Suppressor macrophage treated with lipopolysaccharide for 1 hour (primary cell): ENCODE results near the gene TM4SF4.

Experiments used
- DNase-seq, 3 donors: peaks; one replicate each; pipeline ENCODE4 v3.0.0-alpha.2; 2020 to 2022

Gene TM4SF4

DNA sequence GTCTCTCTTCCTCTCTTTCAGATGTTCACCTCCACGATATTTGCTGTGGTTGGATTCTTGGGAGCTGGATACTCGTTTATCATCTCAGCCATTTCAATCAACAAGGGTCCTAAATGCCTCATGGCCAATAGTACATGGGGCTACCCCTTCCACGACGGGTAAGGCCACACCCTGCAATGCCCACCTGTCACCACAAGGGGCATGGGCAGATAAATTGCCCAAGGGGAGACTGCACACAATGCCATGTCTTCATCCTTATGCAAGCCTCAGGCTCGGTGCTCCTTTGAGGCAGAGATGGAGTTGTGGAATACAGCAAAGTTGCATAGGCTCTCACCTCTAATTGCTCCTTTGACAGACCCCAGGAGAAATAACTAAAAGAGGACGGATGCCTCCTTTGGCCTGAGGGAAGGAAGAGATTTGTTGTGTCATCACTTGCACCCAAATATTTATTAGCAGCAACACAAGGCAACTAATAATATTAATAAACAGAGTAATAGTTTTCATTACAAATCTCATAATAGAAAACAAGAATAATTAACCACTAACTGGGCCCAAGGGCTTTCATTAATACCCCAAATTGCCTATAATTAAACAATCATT lies 13.2 kb downstream of the TM4SF4 start:
- peak in 2 of 3 donors; percentile 42 to 63 for DNase-seq

DNA sequence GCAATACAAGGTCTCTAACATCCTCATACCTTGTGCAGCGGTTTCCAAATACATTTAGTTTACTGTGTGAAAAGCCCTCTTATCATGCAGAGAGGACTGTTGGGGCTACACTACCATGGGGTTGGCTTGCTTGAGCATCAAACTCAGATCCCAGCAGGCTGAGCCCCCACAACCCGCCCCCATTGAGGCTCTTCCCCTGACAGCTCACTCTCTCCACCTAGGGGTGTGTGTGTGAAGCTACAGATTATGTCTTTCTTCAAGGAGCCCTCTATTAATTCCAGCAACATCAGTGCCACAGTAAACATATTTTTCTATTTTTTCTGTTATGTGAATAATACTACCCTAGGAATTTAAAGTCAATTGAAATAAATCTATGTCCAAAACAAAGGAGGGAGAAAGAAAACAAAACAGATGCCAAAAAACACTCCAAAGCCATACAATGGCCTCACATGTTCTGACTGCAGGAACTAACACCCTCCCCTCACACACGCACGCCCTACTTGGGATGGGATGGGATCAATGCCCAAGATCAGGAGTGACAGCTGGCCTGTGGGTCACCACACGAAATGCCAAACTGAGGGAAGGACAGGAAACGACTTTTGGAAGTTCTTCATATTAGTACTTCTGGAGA lies 14.7 kb downstream of the TM4SF4 start:
- DNase-seq: peak in 1 of 3 donors; percentile 38

- no peak for DNase-seq
These were observed 15.9 kb downstream of the TM4SF4 start for GRCh38 chr3:149490260-149490971.

DNA sequence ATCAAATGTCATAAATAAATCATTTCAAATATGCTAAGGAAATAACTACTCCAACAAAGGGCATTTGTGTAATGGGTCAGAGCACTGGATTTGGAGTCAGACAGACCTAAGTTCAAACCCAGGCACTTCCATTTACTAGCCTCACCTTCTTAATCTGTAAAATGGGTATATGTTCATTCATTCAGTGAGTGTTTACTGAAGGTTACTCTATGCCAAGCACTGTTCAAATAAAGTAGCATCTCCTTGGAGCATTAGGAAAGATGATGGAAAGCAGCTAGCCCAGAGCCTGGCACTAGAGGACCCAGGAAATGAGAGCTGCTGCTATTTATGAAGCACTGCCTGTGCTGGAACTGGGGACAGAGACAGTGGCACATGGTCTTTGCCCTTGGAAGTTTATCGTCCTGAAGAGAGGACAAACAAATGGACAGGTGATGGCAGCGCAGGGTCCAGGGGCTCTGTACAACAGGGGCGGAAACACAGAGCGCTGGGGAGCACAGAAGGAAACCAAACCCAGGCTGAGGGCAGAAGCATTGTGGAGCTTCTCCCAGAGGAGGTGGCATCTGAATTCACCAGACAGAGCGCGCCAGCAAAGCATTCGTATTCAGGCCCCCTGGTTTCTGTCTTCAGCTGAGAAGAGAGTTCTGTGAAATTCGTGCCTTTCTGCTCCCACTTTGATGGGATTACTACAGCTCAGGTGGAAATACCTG lies 19.0 kb downstream of the TM4SF4 start:
- DNase-seq: no peak

DNA sequence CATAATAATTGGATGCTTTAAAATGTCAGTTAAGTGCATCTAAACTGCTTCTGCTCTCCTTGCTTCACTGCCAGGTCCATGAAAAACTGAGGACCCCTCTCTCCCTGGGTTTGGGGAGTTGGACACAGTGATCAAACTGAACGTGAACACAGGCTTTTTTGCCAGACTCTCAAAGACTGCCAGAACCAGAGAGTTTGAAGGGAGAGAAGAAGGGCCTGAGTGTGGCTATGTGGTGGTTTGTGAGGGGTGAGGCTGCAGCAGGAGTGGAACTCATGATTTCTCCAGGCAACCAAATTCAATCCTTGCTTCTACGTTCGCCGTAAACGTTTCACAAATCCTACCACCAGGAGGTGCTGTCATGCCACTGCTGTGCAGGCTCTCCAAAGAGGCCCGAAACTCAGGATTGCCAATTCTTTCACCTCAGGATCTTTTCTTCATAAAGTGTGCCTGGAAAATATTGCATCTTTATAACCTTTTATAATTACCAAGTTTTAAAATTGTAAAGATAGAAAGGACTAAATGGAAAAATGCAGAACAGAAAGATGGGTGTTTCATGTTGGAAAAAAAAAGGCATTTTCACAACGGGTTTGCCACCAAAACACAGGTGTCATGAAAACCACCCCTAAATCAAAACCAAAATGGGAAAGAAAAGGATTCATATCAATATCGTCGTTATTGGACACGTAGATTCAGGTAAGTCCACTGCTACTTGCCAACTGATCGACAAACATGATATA lies 19.7 kb downstream of the TM4SF4 start:
- peak; percentile 81 to 88 (median 88) for DNase-seq

DNA sequence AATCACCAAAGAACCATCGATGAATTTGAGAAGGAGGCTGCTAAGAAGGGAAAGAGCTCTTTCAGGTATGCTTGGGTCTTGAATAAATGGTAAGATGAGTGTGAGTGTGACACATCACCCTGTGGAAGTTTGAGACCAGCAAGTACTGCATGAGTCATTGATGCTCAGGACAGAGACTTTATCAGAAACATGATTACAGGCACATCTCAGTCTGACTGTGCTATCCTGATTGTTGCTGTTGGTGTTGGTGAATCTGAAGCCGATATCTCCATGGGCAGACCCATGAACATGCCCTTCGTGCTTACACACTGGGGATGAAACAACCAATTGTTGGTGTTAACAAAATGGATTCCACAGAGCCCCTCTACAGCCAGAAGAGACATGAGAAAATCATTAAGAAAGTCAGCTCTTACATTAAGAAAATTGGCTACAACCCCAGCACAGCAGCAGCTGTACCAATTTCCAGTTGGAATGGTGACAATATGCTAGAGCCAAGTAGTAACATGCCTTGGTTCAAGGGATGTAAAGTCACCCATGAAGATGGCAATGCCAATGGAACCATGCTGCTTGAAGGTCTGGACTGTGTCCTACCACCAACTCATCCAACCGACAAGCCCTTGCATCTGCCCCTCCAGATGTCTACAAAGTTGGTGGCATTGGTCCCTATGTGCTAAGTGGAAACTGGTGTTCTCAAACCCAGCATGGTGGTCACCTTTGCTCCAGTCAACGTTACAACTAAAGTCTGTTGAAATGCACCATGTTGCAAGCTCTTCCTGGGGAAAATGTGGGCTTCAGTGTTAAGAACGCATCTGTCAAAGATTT lies 20.5 kb downstream of the TM4SF4 start:
- DNase-seq: peak; percentile 39 to 74 (median 69)

DNA sequence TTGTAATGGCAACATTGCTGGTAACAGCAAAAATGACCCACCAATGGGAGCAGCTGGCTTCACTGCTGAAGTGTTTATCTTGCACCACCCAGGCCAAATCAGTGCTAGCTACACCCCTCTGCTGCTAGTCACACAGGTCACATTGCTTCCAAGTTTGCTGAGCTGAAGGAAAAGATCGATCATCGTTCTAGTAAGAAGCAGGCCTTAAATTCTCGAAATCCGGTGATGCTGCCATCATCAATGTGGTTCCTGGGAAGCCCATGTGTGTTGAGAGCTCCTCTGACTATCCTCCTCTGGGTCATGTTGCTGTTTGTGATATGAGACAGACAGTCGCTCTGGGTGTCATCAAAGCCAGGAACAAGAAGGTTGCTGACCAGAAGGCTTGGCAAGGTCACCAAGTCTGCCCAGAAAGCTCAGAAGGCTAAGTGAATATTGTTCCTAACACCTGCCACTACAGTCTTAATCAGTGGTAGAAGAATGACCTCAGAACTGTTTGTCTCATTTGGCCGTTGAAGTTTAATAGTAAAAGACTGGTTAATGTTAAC lies 21.2 kb downstream of the TM4SF4 start:
- peak in 1 of 3 donors; percentile 59 for DNase-seq

DNA sequence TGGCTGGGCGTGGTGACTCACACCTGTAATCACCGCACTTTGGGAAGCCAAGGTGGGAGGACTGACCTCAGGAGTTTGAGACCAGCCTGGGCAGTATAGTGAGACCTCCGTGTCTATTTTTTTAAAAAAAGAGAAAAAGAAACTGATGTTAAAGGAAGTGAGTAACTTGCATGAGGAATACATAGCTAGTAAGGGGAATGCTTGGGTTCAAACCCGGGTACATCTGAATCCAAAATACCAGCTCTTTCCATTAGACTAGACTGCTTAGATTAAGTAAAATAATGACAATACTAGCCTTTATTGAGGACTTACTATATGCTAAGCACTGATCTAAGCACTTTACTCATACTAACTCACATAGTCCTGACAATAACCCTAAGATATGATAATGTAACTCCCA lies 22.4 kb downstream of the TM4SF4 start:
- DNase-seq: peak in 2 of 3 donors; percentile 52

DNA sequence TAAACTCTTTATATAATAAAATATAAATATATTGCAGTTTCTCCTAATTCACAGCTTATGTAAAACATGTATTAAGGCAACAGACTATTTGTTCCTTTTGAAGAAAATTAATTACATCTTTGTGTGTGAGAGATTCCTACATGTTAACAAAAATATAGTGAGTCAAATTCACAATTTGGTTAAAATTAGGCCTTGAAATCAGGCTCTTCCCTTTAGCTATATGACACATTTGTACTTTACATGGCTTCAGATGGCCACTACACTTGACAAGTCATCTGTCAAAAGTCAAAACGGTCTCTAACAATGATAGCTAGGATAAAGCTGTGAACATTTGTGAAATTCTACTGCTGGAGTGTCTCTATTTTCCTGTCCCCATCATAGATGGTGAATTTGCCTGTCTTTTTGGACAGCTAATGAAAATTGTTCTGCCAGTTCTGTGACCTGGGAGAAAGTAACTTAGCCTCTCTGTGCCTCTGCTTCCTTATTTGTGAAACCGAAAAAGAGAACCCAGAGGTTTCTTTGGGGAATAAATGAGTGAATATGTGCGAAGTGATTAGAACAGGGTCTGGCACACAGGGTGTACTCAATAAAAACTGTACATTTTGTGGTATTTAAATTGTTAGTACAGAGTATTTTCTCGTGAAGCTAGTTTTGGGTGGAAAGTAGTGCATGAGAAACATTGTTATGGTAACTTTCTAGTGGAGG lies 23.6 kb downstream of the TM4SF4 start:
- DNase-seq: peak; percentile 29 to 67 (median 65)

- DNase-seq: no peak
These were observed 27.0 kb downstream of the TM4SF4 start for GRCh38 chr3:149501524-149501923.

DNA sequence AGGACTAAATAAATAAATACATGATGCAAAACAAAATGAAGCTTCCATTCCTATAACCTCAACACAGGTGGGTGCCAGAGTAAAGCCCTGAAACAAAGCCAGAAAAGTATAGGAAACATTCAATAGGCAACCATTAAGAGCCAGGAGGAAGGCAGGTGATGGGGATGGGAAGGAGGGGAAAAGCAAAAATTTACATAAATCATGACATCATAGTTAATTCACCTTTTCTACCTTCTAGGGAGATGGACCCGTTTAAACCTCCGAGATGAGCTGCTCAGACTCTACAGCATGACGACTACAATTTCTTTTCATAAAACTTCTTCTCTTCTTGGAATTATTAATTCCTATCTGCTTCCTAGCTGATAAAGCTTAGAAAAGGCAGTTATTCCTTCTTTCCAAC lies 27.9 kb downstream of the TM4SF4 start:
- no peak for DNase-seq

DNA sequence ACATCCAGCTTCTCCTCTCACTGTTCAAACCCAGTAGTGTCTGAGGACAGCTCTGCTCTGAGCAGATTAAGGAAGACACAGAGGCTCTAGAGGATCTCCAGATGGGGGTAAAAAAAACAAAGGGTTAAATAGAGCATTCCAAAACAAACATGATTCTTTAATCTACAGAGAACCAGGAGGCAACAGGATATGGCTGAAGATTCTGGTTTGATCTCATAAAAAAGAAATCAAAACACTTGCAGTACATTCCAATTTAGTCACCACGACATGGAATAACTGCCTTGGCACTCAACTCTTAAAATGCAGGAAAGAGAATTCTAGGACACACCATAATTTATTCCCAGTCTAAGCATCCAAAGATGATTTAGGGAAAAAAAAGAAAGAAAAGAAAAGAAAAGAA lies 32.0 kb downstream of the TM4SF4 start:
- DNase-seq: no peak

GRCh38 chr3:149506965-149507364 lies 32.5 kb downstream of the TM4SF4 start:
- no peak for DNase-seq

- peak; percentile 93 to 98 (median 96) for DNase-seq
These were observed 33.2 kb downstream of the TM4SF4 start for GRCh38 chr3:149507491-149508324.

DNA sequence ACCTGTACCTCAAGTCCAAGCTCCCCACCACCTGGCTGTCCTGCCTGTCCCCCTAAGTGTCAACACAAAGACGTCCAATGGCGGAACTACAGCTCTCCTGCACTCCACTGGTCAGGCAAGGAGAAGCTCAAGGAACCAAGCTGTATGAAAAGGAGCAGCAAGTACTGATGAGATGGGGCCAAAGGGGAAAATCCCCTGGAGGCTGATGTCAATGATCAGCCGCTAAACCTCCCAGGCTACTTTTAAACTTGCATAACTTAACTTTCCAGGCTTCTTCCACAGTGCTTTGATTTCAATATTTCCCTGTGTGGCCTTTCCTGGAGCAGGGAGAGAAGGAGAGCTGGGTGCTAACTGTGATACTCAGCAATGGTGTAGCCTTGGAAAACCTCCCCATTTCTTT lies 35.0 kb downstream of the TM4SF4 start:
- peak; percentile 53 to 74 (median 71) for DNase-seq

DNA sequence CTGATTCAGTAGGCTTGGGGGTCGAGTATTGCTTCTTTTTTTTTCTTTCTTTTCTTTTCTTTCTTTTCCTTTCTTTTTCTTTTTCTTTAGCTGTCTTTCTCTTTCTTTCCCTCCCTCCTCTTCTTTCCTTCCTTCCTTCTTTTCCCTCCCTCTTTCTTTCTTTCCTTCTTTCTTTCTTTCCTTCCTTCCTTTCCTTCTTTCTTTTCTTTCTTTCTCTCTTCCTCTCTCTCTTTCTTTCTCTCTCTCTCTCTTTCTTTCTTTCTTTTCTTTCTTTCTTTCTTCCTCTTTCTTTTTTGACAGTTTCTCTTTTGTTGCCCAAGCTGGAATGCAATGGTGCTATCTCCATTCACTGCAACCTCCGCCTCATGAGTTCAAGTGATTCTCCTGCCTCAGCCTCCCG lies 36.0 kb downstream of the TM4SF4 start:
- DNase-seq: no peak

GRCh38 chr3:149511040-149511626 lies 36.6 kb downstream of the TM4SF4 start:
- no peak for DNase-seq

GRCh38 chr3:149512073-149512782 lies 37.7 kb downstream of the TM4SF4 start:
- DNase-seq: peak; percentile 70 to 77 (median 75)

DNA sequence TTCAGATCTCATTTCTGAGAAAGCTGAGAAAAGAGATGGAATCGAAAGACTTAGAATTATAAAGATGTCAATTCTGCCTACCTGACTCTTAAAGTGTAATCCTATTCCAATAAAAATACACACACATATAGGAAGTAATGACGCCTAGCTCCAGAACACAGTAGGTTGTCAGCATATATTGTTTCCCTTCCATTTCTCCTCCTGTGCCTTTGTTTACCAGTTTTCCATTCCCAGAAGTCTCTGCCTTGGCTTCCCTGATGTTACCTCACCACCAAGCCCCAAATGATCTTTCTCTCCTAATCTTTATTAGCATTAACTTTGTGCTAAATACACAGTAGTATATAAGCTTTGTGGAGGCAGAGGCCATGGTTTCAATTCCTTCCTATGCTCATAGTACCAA lies 40.0 kb downstream of the TM4SF4 start:
- no peak for DNase-seq
